Endothelial cell of umbilical vein (primary cell): ENCODE data around the gene SELENOM.

Experiments used
- CTCF ChIP-seq, 2 donors: IDR thresholded peaks; 1 replicate in 1 of 2; 2 replicates in 1 of 2; pipeline ENCODE4 v1.5.1; 2011; ENCODE audit warnings: low read length in 2 of 2, mild to moderate bottlenecking in 2 of 2, moderate library complexity in 2 of 2, control low read depth in 1 of 2, inconsistent platforms in 1 of 2, low read depth in 1 of 2; ENCODE audit not compliant: insufficient read depth in 1 of 2; ENCODE audit errors: extremely low read depth in 1 of 2
- EZH2 ChIP-seq: IDR thresholded peaks from 2 replicates; pipeline ENCODE4 v1.6.1; 2012; ENCODE audit warnings: borderline replicate concordance, low read depth, mild to moderate bottlenecking, moderate library complexity, low read length, inconsistent platforms; ENCODE audit not compliant: severe bottlenecking
- MAX ChIP-seq: IDR thresholded peaks from 2 replicates; pipeline ENCODE4 v1.6.1; 2011; ENCODE audit not compliant: insufficient read depth, insufficient read length
- POLR2A ChIP-seq: IDR thresholded peaks from 2 replicates; pipeline ENCODE4 v1.6.1; 2012; ENCODE audit warnings: low read depth, mild to moderate bottlenecking, control low read depth, low read length

- TF ChIP-seq CTCF (IDR thresholded peaks at IDR 0.05; ENCODE audit: extremely low read depth in 1 of 2, insufficient read depth in 1 of 2, low read depth in 1 of 2, low read length in 2 of 2) (no peak), POLR2A (no peak), EZH2 (no peak), MAX (no peak)
Measured at GRCh38 chr22:31137721-31138120, 30.4 kb upstream of the SELENOM start.
